ENCODE data around the gene FAM177A1. TPM values are rescaled to one million over a fixed set of nuclear protein-coding genes. Genes with fewer than 3 reads are reported as not detected.

FAM177A1 gene
- total RNA-seq, 1 donor from 2014 or later: 94.8 TPM

- Histone ChIP-seq H4K20me1 (ENCODE audit: insufficient read depth, low read length) (peaks cover 6% of the 10 kb centered on the region), H3K9me3 (ENCODE audit: insufficient read depth, low read depth, low read length) (peaks cover 2% of the 10 kb centered on the region), H2AFZ (ENCODE audit: low read depth, low read length) (no peak overlapping the region), H3K36me3 (ENCODE audit: insufficient read depth, low read length) (peaks cover 33% of the 10 kb centered on the region), H3K79me2 (ENCODE audit: insufficient read depth, low read length) (peaks cover 29% of the 10 kb centered on the region), H3K4me3 (ENCODE audit: insufficient read depth, low read depth, low read length) (no peak overlapping the region), H3K4me2 (ENCODE audit: low read length) (no peak overlapping the region), H3K9ac (ENCODE audit: low read length) (no peak overlapping the region), H3K27ac (ENCODE audit: low read depth, low read length) (no peak overlapping the region), H3K27me3 (ENCODE audit: insufficient read depth, low read length) (no peaks in the 10 kb centered on the region), H3K4me1 (ENCODE audit: insufficient read depth, low read length) (no peaks in the 10 kb centered on the region)
- Mint-ChIP-seq H3K27me3 (ENCODE audit: low read depth, unreplicated experiment) (no peaks in the 10 kb centered on the region), H3K4me1 (ENCODE audit: low read depth, unreplicated experiment) (peaks cover 4% of the 10 kb centered on the region), H3K4me3 (ENCODE audit: unreplicated experiment) (no peak overlapping the region), H3K9me3 (ENCODE audit: unreplicated experiment) (no peaks in the 10 kb centered on the region), H3K36me3 (ENCODE audit: low read depth, unreplicated experiment) (peaks cover 32% of the 10 kb centered on the region), H3K27ac (ENCODE audit: unreplicated experiment) (no peak overlapping the region)
- no peak for FAIRE-seq
- DNase-seq (ENCODE audit: low read depth): no peak
- no peak for TF ChIP-seq EZH2 (IDR thresholded peaks at IDR 0.05; ENCODE audit: insufficient read depth, low read length)
- no peak for TF ChIP-seq CTCF (IDR thresholded peaks at IDR 0.05; ENCODE audit: insufficient read depth, low read depth, low read length)
These were observed 66.6 kb downstream of the FAM177A1 start for GRCh38 chr14:35112641-35113040.

GRCh38 chr14:35113308-35113950 is 67.4 kb downstream of the FAM177A1 start:
- no peak for DNase-seq (ENCODE audit: low read depth)

More at GRCh38 chr14:35113308-35113950, 67.4 kb downstream of the FAM177A1 start:
- Histone ChIP-seq H3K4me2 (ENCODE audit: low read length) (no peak overlapping the region), H3K4me3 (ENCODE audit: insufficient read depth, low read depth, low read length) (no peak overlapping the region), H3K9ac (ENCODE audit: low read length) (no peak overlapping the region), H4K20me1 (ENCODE audit: insufficient read depth, low read length) (peaks cover 6% of the 10 kb centered on the region), H3K27me3 (ENCODE audit: insufficient read depth, low read length) (no peaks in the 10 kb centered on the region), H3K79me2 (ENCODE audit: insufficient read depth, low read length) (peaks cover 29% of the 10 kb centered on the region), H3K36me3 (ENCODE audit: insufficient read depth, low read length) (peaks cover 34% of the 10 kb centered on the region), H2AFZ (ENCODE audit: low read depth, low read length) (no peak overlapping the region), H3K9me3 (ENCODE audit: insufficient read depth, low read depth, low read length) (peaks cover 2% of the 10 kb centered on the region), H3K27ac (ENCODE audit: low read depth, low read length) (no peak overlapping the region), H3K4me1 (ENCODE audit: insufficient read depth, low read length) (no peaks in the 10 kb centered on the region)
- no peak for FAIRE-seq
- Mint-ChIP-seq H3K4me3 (ENCODE audit: unreplicated experiment) (no peak overlapping the region), H3K9me3 (ENCODE audit: unreplicated experiment) (no peaks in the 10 kb centered on the region), H3K27ac (ENCODE audit: unreplicated experiment) (peak overlapping the region; percentile 19), H3K27me3 (ENCODE audit: low read depth, unreplicated experiment) (no peaks in the 10 kb centered on the region), H3K36me3 (ENCODE audit: low read depth, unreplicated experiment) (peaks cover 32% of the 10 kb centered on the region), H3K4me1 (ENCODE audit: low read depth, unreplicated experiment) (peaks cover 4% of the 10 kb centered on the region)
- TF ChIP-seq CTCF (IDR thresholded peaks at IDR 0.05; ENCODE audit: insufficient read depth, low read depth, low read length): no peak
- TF ChIP-seq EZH2 (IDR thresholded peaks at IDR 0.05; ENCODE audit: insufficient read depth, low read length): no peak

All from astrocyte (in vitro differentiated cells and primary cell).